NCI-H2107 treated with DMSO at 0.1 percent for 48 hours (cell line): Measurements from ENCODE around the gene ZNF217.
A peak's percentile ranks its signal among the peaks of the same experiment; 100 is the strongest.
"Not testable (repeated sequence)": the region's sequence is repeated elsewhere in the genome, so short reads cannot be mapped to it uniquely, and the experiment has no call there.

Source experiments
- DNase-seq: peaks from one replicate; lab custom pipeline; 2025; ENCODE audit not compliant: unreplicated experiment; lab: John Stamatoyannopoulos, UW

ZNF217 gene

GRCh38 chr20:53622247-53623133, 28.9 kb upstream of the ZNF217 start:
- DNase-seq: peak; percentile 20

DNA sequence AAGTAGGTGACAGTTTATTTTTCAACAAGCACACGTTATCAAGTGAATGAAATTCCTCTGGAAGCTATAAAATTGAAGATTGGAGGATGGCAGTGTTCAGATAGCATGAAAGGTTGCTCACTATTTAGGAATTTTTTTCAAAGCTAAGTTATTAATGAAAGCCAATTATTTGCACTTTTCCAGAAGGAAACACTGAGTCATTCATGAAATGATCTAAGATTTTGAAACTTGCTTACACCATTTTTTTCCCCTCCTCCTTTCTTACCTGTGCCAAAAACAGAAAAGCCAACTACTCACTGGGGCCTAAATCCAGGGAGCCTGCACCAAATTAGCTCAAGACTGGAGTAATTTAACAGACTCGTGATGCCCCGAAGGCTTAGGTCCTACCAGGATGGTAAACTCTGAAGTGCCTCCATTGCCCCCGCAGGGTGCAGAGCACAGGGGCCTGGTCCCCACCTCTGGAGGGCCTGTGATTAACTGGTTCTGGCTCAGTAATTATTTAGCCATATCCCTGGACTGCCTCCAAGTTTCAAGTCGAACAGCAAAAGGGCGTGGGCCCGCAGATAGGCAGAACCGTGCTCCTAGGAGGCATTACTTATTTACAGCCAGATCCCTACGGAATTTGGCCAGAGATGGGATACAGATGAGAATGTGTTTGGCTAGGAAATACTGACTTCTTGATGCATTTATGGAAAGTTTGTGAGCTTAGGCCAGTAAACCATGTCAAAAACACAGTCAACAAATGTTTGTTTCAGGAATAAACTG, 28.0 kb upstream of the ZNF217 start:
- peak; percentile 61 for DNase-seq

- DNase-seq: not testable (repeated sequence)
These were observed 24.9 kb upstream of the ZNF217 start for GRCh38 chr20:53618490-53619000.

DNA sequence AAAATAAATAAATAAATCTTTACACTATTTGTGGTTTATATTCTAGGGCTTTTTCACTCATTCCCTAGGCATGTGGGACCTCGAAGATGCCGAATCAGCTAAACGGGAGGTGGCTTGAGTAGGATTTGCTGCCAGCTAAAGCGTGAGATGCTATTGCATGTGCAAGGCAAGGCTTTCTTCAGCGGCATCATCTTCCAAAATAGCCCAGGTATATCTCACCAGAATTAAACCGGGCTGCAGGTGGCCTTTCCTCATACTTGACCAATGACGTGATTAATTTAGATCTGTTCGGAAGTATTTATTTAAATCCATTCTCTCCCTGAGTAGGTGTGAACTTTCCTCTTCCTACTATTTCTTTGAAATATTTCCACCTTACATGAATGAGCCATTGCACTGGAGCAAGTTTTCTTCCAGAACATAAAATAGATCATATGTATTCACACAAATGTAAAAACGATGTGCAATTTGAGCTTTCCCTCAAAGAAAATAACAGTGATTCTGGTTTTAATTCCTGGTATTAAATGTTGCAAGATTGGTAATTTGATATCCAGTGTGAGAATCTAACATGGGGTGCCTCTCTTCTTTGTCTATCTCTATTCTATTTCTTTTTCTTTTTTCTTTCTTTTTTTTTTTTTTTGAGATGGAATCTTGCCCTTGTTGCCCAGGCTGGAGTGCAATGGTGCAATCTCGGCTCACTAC, 24.3 kb upstream of the ZNF217 start:
- DNase-seq: no peak

- DNase-seq: not testable (repeated sequence)
These were observed 22.9 kb upstream of the ZNF217 start for GRCh38 chr20:53616489-53616888.

- DNase-seq: no peak
These were observed 20.1 kb upstream of the ZNF217 start for GRCh38 chr20:53613748-53614147.

- DNase-seq: not testable (repeated sequence)
These were observed 18.6 kb upstream of the ZNF217 start for GRCh38 chr20:53612289-53612688.

DNA sequence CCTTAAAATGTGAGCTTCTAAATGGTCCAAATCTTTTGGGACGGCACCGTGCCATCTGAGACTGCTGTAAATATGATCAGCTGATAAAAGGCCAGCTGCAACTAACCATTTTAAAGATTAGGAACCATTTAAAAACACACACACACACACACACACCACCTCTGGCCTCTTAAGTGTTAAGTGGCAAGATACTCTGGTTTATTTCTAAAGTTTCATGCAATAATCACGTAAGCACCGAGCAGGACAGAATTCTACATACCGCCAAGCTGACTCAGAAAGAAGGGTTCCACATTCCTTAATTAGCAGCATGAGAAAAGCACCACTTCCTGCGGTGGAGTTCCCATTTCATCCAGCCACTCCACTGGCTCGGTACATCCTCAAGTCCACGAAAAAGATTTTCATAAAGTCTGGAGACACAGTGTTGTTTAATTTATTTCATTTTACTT, 17.8 kb upstream of the ZNF217 start:
- DNase-seq: peak; percentile 45

- peak; percentile 97 for DNase-seq
These were observed 16.1 kb upstream of the ZNF217 start for GRCh38 chr20:53609491-53610445.

DNA sequence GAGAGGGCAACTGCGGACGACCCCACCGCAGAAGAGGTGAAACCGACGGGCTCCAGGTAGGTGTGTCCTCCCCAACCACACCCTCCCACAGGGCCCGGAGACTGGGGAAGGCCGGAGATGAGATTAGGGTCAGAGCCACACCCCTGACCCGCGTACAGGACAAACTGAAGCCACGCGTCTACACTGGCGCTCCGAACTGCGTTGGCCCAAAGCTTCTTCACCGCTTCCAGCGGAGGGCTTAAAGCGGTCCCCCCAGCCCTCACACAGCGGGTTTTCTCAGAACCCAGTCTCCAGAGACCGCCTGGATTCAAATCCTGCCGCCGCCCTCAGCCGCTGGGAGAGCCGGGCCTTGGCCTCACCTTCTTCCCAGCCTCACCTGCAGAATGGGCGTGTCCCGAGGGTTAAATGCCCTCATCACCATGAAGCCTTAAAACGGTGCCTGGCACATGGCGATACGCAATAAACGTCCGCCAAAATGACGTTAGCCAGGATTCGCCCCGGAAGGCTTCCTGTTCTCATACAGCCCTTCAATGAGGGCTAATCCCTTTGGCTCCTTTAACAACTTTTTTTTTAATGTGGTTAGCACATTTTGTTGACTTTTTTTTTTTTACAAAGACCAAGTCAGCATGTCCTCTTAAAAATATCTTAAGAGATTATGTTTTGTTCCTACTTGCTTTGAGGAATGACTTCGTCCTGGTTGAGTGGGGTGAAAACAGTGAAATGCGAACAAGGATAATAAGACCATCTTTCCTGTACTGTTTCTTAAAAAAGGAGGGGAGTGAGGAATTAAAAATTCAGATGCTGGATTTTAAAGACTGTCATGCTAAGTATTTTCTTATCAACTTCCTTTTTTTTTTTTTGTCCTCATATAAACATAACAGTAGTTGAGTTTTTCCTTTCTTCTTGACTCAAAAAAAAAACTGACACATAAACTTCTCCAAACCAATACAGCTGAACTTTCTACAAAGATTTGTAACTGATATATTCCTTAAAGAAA, 15.1 kb upstream of the ZNF217 start:
- DNase-seq: no peak

DNA sequence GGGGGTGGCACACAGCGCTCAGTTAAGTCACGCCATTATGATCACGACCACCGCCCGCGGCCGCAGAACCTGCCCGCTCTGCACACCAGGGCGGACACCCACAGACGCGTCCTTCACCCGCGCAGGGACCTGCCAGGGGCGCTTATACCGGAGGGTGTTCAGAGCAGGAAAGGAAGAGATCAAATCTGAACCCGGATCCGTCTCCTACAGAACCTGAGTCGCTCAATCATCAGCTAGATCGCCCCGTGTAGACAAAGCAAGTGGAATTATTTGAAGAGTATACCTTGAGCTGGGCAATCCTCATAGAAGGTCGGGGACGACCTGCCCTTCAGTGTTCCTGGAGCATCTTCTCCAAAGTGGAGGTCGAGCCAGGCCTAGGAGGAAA, 14.4 kb upstream of the ZNF217 start:
- no peak for DNase-seq

- DNase-seq: no peak
These were observed 12.8 kb upstream of the ZNF217 start for GRCh38 chr20:53606364-53606985.

DNA sequence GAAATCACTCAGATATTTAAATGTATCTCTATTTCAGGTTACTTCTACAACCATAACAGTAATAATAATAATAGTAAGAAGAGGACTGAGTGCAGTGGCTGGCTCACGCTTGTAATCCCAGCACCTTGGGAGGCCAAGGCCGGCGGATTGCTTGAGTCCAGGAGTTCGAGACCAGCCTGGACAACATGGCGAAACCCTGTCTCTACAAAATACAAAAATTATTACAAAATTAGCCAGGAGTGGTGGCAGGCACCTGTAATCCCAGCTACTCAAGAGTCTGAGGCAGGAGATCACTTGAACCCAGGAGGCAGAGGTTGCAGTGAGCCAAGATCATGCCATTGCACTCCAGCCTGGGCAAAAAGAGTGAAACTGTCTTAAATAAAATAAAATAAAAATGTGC, 11.8 kb upstream of the ZNF217 start:
- DNase-seq: not testable (repeated sequence)

DNA sequence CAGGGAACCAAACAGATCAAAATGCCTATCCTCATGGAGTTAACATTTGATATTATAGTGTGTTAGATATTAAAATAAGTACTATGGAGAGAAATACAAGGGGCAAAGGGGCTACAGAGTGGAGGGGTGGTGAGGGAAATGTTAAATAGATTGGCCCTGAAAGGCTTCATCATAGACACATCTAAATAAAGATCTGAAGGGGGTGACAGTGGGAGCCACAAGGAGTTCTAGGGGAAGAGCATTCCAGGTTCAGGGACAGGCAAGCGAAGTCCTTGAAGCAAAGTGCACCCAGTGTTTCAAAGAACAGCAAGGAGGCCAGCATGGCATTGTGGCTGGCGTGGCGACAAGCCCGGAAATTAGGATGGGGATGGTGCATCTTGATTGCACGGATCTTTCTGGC, 11.2 kb upstream of the ZNF217 start:
- DNase-seq: not testable (repeated sequence)

GRCh38 chr20:53602661-53603060, 9.0 kb upstream of the ZNF217 start:
- no peak for DNase-seq

GRCh38 chr20:53599910-53600632, 6.4 kb upstream of the ZNF217 start:
- DNase-seq: no peak

GRCh38 chr20:53599378-53599777, 5.7 kb upstream of the ZNF217 start:
- peak; percentile 34 for DNase-seq

GRCh38 chr20:53599044-53599362, 5.4 kb upstream of the ZNF217 start:
- no peak for DNase-seq
